NCI-H2029 treated with DMSO at 0.1 percent for 48 hours (cell line): ENCODE results near the gene KRTAP12-1.

ENCODE experiments used
- DNase-seq: peaks from one replicate; lab custom pipeline; 2025; lab: John Stamatoyannopoulos, UW

The KRTAP12-1 gene

GRCh38 chr21:44681861-44682579, at the start of gene KRTAP12-1:
TSS of gene KRTAP12-1 (minus strand) at chr21:44682163. CDS start at chr21:44682123, 40 bp downstream.
- DNase-seq, result peak; percentile 73

GRCh38 chr21:44730951-44731579, 49.1 kb upstream of the KRTAP12-1 start:
- no peak for DNase-seq

GRCh38 chr21:44730028-44730395, 48.0 kb upstream of the KRTAP12-1 start:
- no peak for DNase-seq

DNA sequence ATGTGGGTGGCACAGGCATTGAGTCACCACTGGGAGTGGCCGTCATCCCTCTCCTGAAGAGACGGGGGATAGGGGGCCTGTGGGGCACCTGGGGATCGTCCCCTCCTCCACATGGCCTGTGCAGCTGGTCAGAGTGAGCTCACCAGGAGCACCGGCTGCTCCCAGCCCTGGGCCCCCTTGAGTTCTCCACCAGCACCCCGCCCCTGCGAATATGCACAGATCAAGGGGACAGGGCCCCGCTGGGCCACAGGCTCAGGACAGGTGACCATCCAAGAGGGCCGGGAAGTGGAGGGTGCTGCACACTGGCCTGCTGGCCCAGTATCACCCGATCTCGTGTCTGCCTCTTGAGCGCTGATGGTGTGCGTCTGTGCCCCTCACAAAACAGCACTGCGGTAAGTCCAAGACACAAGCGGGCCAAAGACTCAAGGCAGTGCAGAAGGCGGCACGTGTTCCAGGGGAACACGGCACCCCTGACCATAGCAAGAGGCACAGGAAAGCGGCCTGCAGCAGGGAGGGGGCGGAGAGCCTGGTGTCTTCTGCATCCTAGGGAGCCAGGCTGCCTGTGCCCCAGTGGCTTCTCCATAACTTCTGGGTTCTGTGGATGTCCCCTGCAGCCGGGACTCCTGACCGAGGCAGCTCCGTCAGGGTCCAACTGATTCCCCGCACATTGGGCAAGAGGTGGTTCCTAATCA, 47.5 kb upstream of the KRTAP12-1 start:
- DNase-seq, result no peak

DNA sequence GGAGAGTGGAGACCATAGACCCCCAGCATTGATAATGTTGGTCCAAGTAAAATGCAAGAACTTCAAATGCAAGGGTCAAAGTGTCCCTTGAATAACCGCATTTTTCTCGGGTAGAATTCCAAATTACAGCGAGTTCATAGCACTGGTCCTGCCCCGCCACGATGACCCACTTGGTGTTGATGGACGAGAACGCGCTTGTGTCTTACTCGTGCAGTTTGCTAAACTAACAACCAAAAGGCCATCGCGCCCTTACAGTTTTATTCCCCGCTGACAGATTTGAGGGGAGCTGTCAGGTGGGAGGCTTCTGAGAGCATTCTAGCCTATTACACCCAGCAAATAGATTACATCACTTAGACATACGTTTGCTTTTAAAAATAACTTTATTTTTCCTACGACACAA, 46.8 kb upstream of the KRTAP12-1 start:
- DNase-seq, result no peak

- DNase-seq, result no peak
These were observed 45.8 kb upstream of the KRTAP12-1 start for GRCh38 chr21:44727757-44728156.

DNA sequence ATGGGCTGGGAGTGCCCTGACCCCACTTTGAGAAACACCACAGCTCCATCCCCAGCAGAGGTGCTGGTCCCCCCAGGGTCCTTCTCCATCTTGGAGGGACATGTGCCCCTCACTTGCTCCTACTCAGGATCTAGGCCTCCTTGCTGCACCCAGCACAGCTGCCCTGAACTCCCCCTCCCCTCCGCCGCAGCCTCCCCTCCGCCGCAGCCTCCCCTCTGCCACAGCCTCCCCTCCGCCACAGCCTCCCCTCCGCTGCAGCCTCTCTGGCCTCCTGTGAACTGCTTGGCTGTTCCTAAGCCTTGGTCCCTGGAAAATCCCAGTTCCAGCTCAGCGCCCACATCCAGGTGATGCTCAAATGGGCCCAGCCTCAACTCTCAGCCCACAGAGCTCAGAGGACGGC, 45.4 kb upstream of the KRTAP12-1 start:
- DNase-seq, result no peak

- no peak for DNase-seq
These were observed 44.9 kb upstream of the KRTAP12-1 start for GRCh38 chr21:44726826-44727225.

DNA sequence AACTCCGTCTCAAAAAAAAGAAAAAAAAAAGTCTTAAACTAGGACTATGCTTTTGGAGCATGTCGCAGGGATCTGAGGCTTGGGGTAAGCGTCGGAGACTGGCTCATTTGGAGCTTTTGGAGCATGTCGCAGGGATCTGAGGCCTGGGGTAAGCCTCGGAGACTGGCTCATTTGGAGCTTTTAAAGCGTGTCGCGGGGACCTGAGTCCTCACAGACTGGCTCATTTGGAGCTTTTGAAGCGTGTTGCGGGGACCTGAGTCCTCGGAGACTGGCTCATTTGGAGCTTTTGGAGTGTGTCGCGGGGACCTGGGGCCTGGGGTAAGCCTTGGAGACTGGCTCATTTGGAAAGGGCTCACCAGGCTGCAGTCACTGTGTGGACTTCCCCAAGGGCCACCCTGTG, 43.0 kb upstream of the KRTAP12-1 start:
- DNase-seq, result no peak

- DNase-seq, result no peak
These were observed 42.2 kb upstream of the KRTAP12-1 start for GRCh38 chr21:44724196-44724595.

GRCh38 chr21:44723177-44724131, 41.5 kb upstream of the KRTAP12-1 start:
- no peak for DNase-seq

DNA sequence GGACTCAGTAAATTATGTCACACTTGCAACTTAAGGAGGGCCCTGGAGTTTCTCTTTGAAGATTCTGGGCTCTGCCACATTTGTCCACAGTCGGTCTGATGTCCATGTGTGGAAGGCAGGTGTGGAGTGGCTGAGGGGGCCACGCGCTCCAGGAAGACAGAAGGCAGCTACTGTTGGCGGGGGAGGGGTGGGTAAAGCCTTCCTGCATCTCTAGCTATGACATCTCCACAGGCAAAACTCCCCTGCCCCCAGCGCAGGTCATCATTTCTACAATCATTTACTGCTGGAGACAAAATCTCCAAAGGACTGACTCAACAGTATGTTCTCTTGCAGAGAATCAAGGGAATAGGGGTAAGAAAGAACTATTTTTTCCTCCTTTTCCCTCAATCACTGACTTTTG, 40.8 kb upstream of the KRTAP12-1 start:
- DNase-seq, result no peak

GRCh38 chr21:44720170-44720569, 38.2 kb upstream of the KRTAP12-1 start:
- DNase-seq, result no peak

DNA sequence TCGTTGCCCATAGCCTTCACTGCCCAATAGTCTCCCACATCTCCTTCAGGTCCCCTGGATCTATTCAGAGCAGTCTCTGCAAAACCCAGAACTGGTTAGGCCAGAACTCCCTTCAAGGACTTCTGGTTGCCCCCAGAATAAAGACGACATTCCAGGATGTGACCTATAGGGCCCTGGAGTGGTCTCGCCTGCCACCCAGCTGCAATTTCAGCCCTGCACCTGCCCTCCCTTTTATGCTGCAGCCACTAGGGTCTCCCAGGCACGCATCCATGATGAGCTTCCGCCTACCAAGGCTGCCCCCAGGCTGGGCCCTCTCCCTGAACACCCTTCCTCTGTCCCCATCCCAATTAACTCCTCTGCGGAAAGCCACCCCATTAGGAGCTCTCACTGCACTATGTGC, 36.6 kb upstream of the KRTAP12-1 start:
- no peak for DNase-seq

DNA sequence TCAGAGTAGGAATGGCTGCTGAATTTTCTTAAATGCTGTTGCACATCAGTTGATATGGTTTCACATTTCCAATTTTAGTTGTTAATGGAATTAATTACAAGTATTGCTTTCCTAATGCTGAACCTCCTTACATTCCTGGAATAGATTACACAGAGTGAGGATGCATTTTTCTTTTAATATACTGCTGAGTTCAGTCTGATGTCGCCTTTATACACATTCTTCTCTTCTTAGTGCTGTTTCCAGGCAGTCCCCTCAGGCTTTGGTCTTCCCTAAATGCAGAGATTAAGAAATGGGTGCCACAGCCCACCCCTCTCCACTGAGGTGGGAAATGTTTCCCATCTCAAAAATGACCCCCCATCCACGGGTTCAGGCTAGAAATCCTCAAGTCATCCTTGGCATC, 36.1 kb upstream of the KRTAP12-1 start:
- no peak for DNase-seq

DNA sequence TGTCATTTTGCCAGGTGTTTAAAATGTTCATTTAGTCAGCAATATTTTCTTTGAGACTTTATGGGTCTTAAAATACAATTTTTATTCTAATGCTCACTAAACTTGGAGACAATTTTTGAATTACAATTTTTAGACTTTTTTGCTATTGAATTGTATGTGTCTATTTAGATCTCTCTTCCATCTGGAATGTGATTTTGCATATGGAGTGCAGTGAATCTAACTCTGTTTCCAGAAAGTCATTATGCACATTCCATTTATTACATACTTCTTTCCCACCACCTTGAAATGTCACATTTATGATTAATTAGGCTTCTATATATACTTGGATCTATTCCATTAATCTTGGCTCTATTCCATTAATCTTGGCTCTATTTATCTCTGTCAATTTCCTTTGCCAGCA, 35.0 kb upstream of the KRTAP12-1 start:
- no peak for DNase-seq

DNA sequence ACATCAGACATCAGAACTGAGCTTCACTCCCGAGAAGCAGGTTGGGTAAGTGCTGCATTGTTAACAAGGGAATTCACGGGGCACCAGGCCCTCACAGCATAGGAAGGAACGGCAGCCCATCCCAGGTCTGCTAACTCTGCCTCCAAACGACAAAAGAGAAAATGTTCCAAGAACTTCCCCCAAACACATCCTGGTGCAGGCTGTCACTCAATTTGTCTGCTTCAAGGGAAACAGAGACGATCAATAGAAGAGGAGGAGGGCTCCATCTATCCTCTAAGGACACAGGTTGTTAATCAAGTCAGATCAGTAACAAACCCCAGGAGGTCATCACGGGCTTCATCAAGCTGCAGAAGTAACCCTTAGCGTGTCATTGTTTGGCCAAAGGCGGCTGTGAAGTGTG, 32.9 kb upstream of the KRTAP12-1 start:
- DNase-seq, result no peak

DNA sequence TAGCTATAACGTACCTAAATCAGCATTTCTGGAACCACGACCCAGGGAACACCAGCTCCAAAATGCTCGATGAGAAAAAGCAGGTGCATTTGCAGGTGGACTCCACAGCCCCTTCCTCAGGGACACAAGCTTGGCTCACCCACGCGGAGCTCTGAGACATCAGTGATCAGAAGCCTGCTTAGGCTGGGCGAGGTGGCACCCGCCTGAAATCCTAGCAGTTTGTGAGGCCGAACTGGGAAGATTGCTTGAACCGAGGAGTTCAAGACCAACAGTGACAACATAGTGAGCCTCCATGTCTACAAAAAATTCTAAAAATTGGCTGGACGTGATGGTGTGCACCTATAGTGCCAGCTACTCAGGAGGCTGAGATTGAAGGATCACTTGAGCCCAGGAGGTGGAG, 31.9 kb upstream of the KRTAP12-1 start:
- no peak for DNase-seq

DNA sequence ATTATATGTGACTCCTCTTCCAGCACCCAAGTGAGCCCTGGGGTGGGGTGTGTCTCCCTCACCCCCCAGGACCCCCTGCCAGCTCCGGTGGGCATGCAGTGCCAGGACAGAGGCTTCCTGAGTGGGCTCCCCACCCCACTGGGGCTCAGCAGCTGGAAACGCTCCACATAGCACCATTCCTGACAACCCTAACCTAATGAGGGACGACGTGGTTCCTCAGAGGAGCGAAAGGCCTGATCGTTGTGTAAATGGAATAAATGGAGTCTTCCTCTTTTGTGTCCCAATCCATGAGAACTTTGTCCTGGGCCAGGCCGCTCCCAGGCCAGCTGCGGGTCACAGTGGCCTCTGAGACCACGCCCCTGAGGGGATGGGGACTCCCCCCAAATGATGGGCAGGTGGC, 31.2 kb upstream of the KRTAP12-1 start:
- no peak for DNase-seq

DNA sequence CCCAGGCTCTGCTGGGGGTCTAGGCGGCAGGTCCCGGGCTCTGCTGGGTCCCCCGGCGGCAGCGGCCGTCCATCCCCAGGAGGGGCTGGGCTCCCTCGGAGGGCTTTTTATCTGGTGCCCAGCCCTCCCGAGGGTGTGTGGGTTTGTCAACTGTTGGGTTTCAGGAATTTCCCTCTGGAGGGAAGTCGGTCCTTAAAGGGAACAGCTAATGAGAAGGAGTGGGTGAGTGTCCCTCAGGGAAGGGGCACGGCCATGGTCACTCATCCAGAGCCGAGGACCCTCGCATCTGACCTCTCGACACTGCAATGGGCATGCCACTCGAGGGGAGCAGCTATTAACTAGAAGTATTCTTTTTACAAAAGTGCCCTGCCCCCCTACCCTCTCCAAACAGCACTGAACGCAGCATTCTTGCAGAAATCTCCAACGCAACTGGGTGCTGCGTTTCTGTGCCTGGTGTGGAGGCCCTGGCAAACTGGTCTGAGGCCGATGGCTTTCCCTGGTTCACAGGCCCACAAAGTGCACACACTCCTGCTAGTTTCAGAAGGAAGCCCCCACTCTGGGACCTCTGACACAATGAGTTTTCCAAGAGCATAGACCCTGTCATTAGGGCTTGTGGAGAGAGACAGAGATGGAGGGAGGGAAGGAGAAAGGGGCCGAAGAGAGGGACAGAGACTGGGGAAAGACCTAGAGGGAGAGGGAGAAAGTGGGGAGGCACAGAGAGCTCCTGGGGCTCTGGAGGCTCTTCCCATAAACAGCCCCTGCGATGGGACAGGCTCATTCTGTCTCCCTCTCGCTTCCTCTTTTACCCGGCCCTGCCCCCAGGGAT, 30.5 kb upstream of the KRTAP12-1 start:
- no peak for DNase-seq
